Cardiac septum (tissue), 1 donor: Measurements from ENCODE around the gene TTPAL. TPM values are rescaled to one million over a fixed set of nuclear protein-coding genes. Genes with fewer than 3 reads are reported as not detected.

Source experiments
- DNase-seq: peaks from one replicate; pipeline ENCODE4 v3.0.0-alpha.2; 2020; ENCODE audit warnings: low spot score
- intact Hi-C: fragments of 100-400 bp; cut with DNase I; formaldehyde crosslinking; loops from one replicate; pipeline ENCODE4 v1.14.0; 2022
- total RNA-seq: library from RNA; stranded (reverse); fragmentation: NEBNext Ultra II Directional; extraction: Animal tissue kit (Norgen Biotek cat#: 25700); gene quantifications from one replicate; pipeline ENCODE4 v1.2.1, GENCODE V29; 2021
- donor health status: DM: no; HTN: no; CAD: no.

The TTPAL gene
- total RNA-seq, 1 donor from 2014 or later: 5.3 TPM

DNA sequence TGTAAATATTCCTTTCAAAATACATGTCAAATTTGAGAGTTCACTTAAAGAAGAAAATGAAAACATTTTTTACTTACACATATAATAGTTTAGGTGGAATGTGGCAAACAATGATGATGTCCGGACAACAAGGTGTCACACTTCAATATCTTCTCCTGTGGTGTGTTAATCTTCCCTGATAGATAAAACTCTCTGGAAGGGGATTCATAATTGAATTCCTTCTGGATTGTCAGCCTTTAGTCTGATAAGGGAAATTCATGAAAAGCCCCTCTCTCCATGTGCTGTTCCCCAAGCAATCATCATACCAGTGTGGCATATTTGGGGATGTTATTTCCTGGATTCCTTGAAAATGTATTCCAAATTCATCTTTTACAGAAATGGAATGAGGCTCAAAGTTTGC, 47.2 kb downstream of the TTPAL start:
- intact Hi-C loops: loop anchor here (5.0 kb wide), 1 partner anchor 46 kb away; the partner anchor contains the start of gene TTPAL
- DNase-seq: no peak

DNA sequence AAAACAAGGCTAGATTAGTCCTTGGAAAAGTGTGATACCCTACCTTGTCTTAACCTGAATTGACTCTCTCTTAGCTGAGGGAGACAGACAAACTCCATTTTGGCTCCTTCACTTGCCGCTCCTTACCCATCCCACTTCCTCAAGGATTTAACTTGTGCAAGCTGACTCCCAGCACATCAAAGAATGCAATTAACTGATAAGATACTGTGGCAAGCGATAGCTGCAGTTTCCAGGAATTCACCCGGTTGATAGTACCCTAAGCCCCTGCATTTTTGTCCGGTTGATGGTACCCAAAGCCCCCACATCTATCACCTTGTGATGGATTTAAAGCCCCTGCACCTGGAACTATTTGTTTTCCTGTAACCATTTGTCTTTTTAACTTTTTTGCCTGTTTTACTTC, 48.1 kb downstream of the TTPAL start:
- DNase-seq: no peak
- intact Hi-C loops: loop anchor here (5.0 kb wide), 1 partner anchor 46 kb away; the partner anchor contains the start of gene TTPAL

DNA sequence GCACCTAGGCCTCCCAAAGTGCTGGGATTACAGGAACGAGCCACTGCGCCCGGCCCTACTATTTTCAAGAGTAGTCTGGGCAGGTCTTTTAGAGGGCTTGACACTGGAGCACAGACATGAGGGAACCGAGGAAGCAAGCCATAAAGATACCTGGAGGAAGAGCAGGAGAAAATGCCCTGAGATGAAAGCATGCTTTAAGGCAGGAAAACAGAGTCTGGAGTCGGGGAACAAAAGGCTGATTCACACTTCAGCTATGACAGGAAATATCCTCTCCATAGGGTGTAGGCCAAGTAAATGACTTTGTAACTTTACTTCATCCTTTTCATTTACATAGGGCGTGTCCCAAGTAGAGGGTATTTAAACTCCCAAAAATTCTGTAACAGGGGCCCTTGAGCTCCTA, 50.5 kb downstream of the TTPAL start:
- intact Hi-C loops: no loop called here
- no peak for DNase-seq

DNA sequence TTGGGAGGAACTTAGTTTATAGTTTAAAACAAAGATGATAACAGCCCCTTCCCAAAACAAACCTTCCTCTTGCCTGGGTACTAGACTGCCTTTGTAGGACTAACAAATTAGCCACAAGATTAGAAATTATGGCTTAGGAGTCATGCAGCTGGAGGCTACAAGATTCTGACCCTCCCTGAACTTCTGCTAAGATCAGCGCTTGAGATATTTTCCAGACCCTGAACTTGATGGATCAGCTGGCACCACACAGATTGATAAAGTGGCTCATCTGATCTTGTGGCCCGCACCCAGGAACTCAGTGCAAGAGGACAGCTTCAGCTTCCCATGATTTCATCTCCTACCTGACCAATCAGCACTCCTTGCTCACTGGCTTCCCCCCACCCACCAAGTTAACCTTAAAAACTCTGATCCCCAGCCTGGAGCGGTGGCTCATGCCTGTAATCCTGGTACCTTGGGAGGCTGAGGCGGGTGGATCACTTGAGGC, 52.1 kb downstream of the TTPAL start:
- intact Hi-C loops: no loop called here

DNA sequence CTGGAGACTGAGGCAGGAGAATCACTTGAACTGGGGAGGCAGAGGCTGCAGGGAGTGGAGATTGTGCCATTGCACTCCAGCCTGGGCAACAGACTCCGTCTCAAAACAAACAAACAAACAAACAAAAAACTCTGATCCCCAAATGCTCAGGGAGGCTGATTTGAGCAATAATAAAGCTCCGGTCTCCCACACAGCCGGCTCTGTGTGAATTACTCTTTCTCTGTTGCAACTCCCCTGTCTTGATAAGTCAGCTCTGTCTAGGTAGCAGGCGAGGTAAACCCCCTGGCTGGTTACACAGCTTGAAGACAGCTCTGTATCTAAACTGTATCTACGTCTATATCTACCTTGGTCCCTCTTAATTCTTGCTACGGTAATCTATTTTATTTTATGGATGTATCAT, 52.6 kb downstream of the TTPAL start:
- DNase-seq: no peak
- intact Hi-C loops: no loop called here

More for the DNA sequence above, 52.1 kb downstream of the TTPAL start:
- no peak for DNase-seq

DNA sequence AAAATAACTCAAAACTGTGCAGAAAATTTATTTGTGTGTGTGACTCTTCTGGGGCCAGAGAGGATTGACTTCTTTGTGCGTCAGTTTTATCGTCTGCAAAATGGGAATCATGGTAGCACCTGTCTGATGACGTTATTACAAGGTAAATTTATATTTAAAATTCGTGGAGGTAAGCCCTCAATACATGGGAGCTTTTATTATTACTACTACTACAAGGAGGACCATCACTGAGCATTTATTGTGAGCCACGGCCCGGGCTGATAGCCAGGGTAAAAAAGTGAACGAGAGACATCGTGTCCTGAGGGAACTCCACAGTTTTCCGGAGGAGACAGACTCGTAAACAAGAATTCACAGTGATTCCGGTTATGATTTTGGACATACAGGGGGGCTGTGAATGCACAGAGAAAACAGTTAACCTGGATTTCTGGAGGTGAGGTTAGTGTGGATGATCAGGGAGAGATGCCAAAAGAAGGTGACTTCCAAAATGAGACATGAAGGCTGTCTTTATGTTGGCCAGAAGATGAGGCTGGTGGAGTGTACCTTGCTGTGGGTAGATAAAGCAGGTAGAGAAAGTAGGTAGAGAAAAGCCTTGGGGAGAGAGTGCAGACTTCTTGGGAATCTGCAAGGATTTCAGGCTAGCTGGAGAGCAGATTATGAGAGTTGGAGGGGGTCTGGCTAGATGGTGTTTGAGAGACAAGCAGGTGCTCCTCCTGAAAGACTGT, 56.7 kb downstream of the TTPAL start:
- no peak for DNase-seq
- intact Hi-C loops: loop anchor here (2.0 to 10.0 kb wide), 2 partner anchors 78 to 202 kb away; no protein-coding TSS in a partner anchor

DNA sequence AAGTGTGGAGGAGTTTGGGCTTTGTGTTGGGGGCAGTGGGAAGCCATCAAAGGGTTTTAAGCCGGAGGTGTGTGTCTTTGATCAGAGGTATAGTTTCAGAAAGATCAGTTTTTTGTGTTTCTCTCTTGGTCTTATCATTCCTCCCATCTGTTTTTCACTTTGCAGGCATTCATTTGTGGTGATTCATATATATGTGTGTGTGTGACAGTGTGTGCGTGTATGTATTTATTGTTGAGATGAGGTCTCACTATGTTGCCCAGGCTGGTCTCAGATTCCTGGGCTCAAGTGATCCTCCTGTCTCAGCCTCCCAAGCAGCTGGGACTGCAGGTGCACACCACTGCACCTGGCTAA, 57.3 kb downstream of the TTPAL start:
- no peak for DNase-seq
- intact Hi-C loops: loop anchor here (2.0 to 10.0 kb wide), 2 partner anchors 78 to 202 kb away; no protein-coding TSS in a partner anchor

DNA sequence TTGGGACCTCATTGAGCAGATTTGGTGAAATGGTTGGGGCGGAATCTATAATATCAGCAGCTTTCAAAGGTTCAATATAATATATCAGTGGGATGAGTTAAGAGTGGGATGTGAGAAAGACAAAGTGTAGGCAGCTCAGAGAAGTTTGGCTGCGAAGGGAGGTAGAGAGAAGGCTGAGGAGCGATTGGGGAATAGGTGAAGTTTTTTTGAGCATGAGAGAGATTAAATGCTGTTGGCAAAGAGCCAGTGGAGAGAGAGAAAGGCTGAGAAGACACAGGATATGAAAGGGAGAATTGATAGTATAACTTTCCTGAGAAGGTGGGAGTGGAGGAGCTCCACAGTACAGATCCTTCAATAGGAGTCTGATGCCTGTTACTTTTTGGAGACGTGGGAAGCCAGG, 58.3 kb downstream of the TTPAL start:
- no peak for DNase-seq
- intact Hi-C loops: loop anchor here (2.0 to 10.0 kb wide), 2 partner anchors 77 to 201 kb away; no protein-coding TSS in a partner anchor

DNA sequence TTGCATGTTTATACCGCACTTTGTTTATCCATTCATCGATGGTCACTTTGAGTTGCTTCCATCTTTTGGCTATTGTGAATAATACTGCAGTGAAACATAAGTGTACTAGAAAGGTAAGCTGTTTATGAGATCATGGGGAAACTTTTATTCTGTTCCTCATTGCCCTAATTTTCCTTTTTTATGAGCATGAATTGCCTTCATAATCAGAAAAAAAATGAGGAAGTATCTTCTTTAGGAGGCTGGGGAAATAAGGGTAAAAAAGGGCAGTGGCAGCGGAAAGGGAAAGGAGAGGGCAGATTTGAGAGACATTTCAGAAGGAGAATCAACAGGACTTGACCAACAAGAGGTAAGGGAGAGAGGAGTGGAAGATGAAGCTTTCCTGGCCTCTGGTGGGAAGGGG, 60.5 kb downstream of the TTPAL start:
- intact Hi-C loops: loop anchor here (10.0 kb wide), 1 partner anchor 199 kb away; no protein-coding TSS in a partner anchor
- no peak for DNase-seq

DNA sequence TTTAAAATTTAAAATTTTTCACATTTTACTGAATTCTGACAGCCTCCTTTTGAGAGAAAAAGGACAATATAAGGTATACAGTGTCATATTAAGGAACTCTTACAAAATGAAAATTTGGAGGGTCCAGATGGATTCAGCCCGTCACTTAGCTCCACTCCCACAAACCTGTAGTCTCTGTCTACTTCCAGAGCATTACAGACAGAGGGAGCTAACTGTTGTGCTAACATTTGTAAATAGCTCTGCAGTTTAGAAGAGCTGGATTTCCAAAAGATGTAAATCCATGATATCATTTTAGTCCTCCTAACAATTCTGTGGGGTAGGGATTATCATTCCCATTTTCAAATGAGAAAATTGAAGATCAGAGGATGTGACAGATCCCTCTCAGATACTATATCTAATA, 62.3 kb downstream of the TTPAL start:
- no peak for DNase-seq
- intact Hi-C loops: loop anchor here (10.0 kb wide), 1 partner anchor 197 kb away; no protein-coding TSS in a partner anchor

DNA sequence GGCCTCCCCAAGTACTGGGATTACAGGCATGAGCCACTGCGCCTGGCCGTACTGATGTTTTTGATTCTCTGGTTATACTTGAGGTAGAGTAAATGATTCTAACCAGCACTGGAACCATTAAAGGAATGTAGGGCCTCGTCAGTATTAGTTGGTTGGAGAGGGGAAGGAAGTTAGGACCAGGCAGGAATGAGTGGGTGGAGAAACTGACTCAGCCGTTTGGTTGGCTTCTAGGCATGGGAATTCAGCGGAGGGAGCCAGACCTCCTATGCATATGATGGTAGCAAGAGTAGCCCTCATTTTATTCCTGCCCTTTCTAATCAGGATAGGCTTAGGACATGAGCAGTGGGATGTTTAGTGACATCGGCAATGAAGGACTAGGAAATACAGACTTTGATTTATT, 65.2 kb downstream of the TTPAL start:
- intact Hi-C loops: loop anchor here (5.0 kb wide), 1 partner anchor 61 kb away; no protein-coding TSS in a partner anchor
- no peak for DNase-seq

DNA sequence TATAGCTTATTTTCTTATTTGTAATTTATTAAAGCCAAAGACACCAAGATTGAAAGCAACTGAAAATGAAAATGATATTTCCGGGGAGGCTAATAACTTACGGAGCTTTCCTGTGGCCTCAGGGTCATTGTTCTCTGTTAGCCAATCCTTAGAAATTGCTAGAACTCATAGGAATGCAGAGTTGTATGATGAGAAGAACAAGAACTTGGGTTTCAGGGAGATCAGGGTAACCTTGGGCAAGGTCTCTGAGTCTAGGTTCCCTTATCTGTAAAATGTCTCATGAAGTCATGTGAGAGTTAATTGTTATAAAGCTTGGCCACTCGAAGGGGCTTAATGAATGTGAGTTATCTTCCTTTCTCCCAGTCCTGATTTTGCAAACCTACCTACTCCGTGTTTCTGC, 66.3 kb downstream of the TTPAL start:
- intact Hi-C loops: loop anchor here (5.0 kb wide), 1 partner anchor 60 kb away; no protein-coding TSS in a partner anchor

DNA sequence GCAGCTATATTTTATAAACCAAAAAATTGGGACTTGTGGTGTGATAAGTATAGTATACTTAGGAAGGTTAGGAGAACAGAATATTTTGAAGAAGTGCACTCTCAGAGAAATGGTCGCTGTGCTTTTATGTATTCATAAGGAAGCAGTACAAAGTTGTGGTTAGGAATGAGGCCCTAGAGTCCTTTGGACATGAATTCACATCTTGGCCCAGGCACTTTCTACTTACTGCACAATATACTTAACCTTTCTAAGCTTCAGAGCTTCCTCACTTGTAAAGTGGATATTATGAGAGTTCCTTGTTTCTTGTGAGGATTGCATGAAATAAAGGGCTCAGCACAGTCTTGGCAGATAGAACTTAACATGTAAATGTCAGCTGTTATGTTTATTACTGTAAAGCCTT, 67.2 kb downstream of the TTPAL start:
- no peak for DNase-seq
- intact Hi-C loops: loop anchor here (5.0 kb wide), 1 partner anchor 59 kb away; no protein-coding TSS in a partner anchor

More for the DNA sequence above, 66.3 kb downstream of the TTPAL start:
- DNase-seq: no peak

DNA sequence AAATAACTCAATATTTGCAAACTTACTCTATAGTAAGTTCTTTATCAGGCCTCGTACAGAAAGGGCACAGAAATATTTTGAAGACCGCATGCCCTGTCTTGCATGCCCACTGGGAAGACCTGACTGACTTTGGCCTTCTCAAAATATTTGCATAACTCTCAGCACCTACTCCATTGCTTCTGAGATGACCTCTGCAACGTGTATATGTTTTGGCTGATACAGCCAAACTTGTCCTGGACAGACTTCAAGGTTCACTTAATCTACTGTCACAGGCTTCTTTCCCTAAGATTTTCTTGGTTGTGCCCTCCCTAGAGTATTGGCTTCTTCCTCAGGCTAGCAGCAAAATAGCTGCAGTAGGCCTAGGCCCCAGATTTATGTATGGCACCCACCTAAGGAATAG, 67.7 kb downstream of the TTPAL start:
- intact Hi-C loops: loop anchor here (5.0 kb wide), 1 partner anchor 59 kb away; no protein-coding TSS in a partner anchor
- DNase-seq: no peak

Other genes with a start within 250 kb of the TTPAL start
- gene GDAP1L1, start 228.6 kb upstream of the TTPAL start, total RNA-seq: 0.67 TPM
- 94.0 TPM for gene FITM2, start 164.7 kb upstream of the TTPAL start, total RNA-seq
- not detected for gene R3HDML, start 138.8 kb upstream of the TTPAL start, total RNA-seq
- gene HNF4A, start 120.2 kb upstream of the TTPAL start, total RNA-seq: not detected
- 94.3 TPM for gene SERINC3, start 46.2 kb downstream of the TTPAL start, total RNA-seq
- 274 TPM for gene PKIG, start 106.7 kb downstream of the TTPAL start, total RNA-seq
- 4.1 TPM for gene ADA, start 175.8 kb downstream of the TTPAL start, total RNA-seq
- 29.3 TPM for gene CCN5, start 239.5 kb downstream of the TTPAL start, total RNA-seq